Left colon (tissue), 2 donors: ENCODE results near the gene NTHL1. TPM values are rescaled to one million over a fixed set of nuclear protein-coding genes. Genes with fewer than 3 reads are reported as not detected.

ENCODE experiments used
- ATAC-seq: fragments of 200-7000 bp; cut with Tn5 transposase; one replicate; pipeline ENCODE4 v1.9.1; 2020; ENCODE audit warnings: mild to moderate bottlenecking, moderate library complexity
- DNase-seq, 2 donors: peaks; one replicate each; pipeline ENCODE4 v3.0.0-alpha.2; 2020
- intact Hi-C, 2 donors: fragments of 100-400 bp; cut with DNase I in 1 of 2; cut with micrococcal nuclease in 1 of 2; formaldehyde crosslinking; loops; one replicate each; pipeline versions ENCODE4 v1.11.2 to v1.14.0; 2022; cut with DNase I, micrococcal nuclease
- total RNA-seq, 2 donors: library from RNA; stranded (reverse); fragmentation: NEBNext Ultra II Directional; extraction: Animal tissue kit (Norgen Biotek cat#: 25700); gene quantifications; one replicate each; pipeline ENCODE4 v1.2.1, GENCODE V29; 2021
- donor health status: DM: no; HTN: no; CAD: no.
- donor health status: DM: yes; HTN: yes; CAD: no.

Gene NTHL1
- total RNA-seq, 2 donors from 2014 or later = 27.3 to 29.5 TPM

DNA sequence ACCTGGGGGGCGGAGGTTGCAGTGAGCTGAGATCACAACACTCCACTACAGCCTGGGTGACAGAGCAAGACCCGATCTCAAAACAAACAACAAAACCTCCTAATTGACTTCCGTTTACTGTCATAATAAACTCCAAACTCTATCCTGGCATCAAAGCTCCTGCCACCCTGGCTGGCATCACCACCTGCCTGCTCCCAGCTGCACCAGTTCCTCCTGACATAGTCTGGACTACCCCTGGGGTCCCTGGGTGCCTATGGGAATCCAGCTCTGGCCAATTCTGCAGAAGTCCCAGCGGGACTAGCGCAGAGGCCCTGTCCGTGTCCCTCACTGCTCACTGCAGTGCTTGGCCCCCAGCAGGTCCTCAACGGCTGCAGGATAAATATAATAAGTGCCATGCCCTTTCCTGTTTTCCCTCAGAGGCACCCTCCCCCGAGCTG is 723 bp downstream of the NTHL1 start:
- ATAC-seq = no peak
- intact Hi-C loops = no loop called here
- DNase-seq = no peak

DNA sequence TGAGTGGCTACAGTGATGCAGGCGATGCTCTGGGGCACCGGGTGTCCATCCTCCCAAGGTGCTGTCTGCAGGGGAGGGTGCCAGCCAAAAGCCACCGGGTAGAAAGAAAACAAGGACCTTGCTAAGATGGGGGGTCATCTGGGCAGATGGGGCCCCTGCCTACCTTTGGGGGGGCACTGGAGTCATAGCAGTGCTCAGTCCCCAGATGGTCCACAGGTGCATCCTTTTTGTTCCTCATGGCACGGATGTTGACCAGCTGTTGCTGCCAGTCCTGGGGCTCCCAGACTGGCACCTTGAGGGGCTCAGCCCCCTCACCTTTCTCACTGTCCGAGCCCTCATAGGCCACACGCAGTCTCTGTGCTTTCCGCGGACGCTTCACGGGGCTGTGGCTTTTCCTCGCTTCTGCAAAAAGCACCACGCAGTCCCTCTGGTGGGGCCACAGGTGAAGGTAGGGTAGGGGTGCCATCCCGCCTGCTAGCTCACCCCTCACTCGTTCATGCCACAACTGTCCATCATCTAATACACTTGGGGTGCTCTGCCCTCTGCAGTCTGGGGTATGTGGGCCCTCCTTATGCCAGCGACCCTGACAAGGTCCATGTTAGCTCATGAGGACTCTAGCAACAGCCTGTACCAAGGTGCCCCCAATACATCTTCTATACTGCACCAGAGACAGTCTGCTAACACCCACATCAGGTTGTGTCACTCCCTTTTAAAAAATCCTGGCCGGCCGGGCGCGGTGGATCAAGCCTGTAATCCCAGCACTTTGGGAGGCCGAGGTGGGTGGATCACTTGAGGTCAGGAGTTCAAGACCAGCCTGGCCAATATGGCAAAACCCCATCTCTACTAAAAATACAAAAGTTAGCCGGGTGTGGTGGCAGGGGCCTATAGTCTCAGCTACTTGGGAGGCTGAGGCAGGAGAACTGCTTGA is 1.4 kb downstream of the NTHL1 start:
- no peak for ATAC-seq
- intact Hi-C loops = no loop called here

DNA sequence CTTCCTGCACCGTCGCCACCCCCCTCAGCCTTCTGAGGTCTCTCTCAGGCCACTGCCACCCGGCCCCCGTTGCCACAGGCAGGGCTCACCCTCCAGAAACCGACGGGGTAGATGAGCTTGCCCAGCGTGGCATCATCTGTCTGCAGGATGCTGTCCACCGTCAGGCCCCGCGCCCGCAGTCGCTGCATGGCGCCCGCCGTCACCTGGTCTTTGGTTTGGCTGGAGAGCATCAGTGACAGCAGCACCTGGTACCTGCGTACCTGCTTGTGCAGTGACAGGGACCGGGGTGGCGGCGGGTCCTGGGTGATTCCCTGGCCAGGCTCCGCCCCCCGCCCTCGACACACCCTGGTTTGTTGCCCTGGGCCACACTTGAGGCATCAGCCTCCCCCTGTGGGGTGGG is 3.1 kb downstream of the NTHL1 start:
- intact Hi-C loops = no loop called here
- peak in 1 of 2 donors; percentile 31 for DNase-seq
- no peak for ATAC-seq

More for the DNA sequence above, 1.4 kb downstream of the NTHL1 start:
- no peak for DNase-seq

DNA sequence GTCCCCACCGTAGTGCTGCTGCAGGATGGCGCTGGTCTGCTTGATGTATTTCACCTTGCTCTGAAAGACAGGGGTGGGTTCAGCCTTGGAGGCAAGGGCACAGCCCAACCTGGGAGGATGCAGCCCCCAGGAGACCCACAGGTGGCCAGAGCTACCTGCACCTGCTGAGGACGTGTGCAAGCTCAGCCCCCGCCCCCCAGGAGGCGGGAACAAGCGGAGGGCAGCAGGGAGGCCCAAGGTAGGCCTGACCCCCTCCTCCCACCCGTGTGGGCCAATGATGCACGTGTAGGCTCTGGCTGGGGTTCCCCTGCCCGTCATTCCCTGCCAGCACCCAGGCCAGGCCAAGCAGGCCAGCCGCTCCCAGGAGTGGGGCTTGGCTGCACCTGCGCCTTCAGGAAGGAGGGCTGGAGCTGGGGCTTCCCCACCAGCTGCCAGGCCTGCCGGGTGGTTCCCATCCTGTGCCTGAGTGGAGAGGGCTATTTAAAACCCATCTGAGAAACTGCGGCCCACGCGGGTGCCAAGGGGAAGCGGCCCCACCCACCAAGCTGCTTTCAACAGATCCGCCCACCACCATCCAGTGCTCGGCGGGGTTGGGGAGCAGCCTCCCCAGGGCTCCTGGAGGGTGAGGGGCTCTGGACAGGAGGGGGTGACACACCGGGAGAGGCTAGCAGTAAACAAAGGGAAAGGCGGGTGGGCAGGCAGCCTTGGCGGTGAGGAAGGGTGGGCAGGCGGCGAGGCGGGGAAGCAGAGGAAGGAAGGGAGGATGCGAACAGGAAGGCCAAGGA is 3.8 kb downstream of the NTHL1 start:
- DNase-seq (peak; percentile 70 to 80), ATAC-seq (peak; percentile 35)
- intact Hi-C loops = no loop called here

DNA sequence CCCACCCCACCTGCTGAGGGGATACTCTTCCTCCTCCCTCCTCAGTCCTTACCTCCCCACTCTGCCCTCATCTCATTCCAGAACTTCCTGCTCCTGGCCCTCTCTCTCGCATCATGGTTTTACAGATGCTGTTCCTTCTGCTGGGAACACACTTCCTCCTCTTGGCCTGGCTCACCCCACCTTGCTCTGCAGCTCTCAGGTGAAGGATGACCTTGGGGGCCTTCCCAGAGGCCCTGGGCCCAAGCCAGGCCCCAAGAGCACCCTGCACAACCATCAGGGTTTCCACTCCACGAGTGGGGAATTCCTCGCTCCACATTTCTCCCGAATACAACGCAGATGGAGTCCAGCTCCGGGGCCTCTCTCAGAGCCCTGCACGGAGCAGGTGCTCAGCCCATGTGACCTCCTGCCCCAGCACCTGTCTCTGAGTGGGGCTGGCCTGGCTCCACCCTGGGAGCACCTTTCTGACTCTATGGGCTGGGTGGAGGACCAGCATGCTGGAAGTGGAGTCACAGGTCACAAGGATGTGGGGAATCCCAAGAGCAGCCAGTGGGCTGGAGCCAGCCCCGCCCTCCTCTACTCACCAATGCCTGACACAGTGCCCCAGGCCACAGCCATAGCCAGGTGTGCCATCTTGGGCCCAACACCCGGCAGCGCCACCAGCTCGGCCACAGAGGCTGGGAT is 4.5 kb downstream of the NTHL1 start:
- ATAC-seq (peak; percentile 44), DNase-seq (peak; percentile 65 to 87)
- intact Hi-C loops = no loop called here

DNA sequence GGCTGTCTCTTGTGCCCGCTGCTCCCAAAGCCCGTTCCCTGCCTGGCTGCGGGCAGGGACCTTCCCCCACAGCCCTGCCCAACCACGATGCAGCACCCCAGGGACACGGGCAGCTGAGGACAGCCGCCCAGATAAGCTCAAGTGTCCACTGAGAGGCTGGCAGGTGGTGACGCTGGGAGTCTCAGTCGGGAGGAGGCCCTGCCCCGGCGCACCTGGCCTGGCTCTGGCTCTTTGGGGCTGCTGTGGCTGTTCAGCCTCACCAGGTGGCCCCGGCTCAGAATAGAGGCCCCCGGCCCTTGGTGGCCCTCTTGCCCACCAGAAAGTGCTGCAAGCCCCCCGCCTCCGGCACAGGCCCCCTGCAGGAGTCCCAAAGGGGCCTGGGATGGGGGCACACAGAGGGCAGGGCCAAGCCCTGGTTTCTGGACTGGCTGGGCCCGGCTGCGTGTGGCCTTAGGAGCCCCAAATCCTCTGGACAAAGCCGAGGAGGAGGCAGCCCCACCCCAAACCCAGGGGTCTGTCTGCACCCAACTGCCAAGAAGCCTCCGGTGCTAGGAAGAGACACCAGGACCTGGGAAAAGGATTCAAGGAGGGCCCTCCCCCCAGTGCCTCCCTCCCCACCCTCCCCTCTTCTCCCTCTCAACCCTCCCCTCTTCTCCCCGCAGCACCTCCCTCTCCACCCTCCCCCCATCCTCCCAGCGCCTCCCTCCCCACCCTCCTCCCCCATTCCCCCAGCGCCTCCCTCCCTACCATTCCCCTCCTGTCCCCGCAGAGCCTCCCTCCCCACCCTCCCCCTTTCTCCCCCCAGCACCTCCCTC is 5.3 kb downstream of the NTHL1 start:
- peak; percentile 31 for ATAC-seq
- intact Hi-C loops = no loop called here
- DNase-seq = peak; percentile 51 to 68

DNA sequence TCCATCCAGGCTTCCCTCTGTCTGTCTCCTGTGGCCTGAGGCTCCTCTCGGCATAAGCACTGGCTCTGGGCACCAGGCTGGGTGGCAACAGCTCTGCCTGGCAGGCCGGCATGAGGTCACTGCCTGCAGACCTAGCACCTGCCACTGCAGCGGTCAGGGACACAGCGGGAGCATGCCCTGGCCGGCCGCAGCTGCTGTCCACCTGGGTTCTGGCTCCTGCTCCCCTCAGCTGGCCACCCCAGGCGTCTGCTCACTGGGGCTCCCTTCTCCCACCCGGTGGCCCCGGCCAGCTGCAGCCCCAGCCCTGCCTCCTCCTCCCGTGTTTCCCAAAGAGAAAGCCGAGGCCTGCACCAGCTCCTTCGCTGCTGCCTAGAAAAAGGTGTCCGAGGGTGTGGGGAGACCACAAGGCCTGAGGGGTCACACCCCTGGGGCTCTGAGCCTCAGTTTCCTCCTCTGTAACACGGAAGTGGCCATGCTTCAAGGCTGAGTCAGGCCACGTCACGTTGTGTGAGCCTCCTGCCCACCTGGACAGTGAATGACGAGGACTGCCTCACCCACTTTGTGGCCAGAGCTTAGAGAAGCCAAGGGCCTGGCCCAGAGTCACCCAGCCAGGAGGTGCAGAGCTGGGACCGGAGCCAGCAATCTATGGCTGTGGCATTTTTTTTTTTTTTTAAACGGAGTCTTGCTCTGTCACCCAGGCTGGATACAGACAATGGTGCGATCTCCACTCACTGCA is 6.7 kb downstream of the NTHL1 start:
- peak; percentile 84 for DNase-seq
- ATAC-seq = peak; percentile 54
- intact Hi-C loops = no loop called here

DNA sequence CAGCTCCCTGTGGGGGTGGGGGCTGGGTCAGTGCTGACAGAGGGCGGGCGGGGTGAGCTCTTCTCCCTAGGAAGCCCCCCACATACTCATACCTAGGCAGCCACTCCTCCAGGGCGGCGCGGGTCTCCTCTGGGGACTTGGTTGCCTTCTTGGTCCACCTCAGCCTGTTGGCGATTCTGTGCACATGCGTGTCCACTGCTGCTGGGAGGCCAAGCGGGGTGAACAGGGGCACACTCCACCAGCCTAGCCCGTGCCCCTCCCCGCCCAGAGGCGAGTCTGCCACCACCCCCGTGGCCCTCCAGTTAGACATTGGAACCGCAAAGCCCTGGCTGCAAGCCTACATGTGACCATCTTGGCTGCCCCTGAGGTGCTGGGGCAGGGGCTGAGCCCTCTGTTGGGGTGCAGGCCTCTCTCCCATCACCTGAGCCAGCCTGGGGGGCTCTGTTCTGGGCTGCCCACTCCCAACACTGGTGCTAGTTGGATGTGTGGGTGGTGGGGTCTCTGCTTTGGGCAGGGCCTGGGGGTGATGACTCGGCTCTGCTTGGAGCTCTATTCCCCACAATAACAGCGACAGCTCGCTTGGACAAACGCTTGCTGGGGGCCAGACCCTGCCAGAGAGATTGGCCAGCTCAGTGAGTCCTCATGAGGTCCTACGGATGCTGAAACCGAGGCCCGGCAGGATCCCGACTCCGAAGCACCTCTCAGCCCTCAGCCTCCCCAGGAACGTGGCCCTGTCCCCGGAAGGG is 7.4 kb downstream of the NTHL1 start:
- DNase-seq (peak in 1 of 2 donors; percentile 25), ATAC-seq (no peak)
- intact Hi-C loops = no loop called here

DNA sequence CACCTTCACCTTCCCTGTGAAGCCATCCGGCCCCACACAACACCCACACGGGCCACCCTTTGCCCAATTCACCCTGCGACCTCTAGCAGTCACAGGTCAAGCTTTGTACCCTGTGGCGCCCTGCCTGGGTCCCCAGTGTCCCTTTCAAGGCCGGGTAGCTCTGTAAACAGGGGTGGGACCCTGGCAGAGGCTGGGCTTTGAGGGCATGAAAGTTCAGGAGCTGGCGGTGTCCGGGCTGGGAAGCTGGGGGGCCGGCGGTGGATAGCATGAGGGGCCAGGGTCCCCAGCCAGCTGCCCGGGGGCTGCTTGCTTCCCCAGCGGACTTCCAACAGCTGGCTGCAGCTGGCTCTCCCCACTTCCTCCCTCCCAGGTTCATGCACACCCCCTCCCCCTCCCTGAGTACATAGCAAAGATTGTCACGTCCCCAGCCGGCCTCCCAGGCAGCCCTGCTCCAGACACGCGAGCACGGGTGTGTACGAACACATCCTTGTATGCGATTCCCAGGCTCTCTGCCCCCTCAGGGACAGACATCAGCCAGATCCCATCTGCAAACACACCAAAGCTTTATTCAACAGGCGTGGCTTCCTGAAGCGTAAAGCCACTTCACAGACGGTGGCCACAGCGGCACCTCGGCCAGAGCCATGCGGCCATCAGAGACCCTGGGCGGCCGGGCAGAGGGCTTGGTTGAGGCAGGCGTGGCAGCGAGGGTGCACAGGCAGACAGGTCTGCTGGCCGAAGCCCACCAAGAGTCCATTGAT is 8.2 kb downstream of the NTHL1 start:
- DNase-seq = peak; percentile 79 to 89
- ATAC-seq = peak; percentile 29
- intact Hi-C loops = no loop called here

DNA sequence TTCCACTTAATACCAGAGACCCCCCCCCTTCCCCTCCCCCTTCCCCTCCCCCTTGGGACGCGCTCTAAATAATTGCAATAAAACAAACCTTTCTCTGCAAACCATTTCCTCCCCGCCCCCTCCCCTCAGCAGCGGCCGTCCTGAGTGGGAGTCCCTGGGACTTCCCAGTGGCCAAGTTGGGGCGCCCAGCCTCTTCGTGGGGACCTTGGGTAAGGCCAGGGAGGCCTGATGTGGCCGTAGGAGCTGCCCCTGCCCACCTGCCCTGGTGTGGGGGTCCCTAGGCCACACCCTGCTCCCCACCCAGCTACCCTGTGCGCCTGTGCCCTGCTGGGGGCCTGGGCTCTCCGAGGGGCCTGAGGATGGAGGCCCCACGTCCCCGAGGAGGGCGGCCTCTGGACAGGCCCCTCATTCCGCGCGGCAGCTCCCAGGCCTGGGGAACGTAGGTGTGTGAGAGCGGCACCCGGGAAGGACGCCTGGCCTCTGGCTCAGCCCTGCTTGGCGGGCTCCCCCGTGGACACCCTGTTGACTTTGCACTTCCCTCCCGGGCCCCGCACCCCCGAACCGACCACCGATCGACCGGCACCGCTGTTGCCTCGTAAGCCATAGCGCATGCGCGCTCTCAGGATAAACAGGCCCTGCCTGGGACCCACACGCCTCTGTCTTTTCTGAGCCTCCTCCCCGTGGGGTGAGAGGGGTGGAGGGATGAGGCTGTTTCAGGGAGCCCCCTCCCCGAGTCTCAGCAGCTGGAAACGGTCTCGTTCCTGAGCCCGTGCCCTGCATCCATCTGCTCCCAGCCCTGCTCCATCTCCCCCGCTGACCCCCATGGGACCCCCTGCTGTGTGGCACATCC is 9.0 kb downstream of the NTHL1 start:
- peak in 1 of 2 donors; percentile 23 for DNase-seq
- intact Hi-C loops = no loop called here
- no peak for ATAC-seq

DNA sequence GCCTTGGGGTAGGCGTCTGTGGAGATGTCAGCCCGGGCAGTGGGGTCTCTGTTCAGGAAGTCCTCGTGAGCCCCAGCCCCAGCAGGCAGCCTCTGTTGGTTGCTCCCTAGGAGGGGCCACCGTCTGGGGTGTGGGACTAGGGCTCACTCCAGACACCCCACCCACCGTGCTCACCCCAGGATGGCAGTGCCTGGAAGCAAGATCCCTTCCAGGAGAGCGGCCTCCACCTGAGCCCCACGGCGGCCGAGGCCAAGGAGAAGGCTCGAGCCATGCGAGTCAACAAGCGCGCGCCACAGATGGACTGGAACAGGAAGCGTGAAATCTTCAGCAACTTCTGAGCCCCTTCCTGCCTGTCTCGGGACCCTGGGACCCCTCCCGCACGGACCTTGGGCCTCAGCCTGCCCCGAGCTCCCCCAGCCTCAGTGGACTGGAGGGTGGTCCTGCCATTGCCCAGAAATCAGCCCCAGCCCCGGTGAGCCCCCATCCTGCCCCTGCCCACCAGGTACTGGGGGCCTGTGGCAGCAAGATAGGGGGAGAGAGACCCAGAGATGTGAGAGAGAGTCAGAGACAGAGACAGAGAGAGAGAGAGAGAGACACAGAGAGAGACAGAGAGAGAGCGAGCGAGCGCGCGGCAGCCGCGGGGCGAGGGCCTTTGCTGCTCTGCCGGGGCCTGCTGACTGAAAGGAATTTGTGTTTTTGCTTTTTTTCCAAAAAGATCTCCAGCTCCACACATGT is 9.8 kb downstream of the NTHL1 start:
- intact Hi-C loops = no loop called here
- no peak for DNase-seq
- no peak for ATAC-seq

DNA sequence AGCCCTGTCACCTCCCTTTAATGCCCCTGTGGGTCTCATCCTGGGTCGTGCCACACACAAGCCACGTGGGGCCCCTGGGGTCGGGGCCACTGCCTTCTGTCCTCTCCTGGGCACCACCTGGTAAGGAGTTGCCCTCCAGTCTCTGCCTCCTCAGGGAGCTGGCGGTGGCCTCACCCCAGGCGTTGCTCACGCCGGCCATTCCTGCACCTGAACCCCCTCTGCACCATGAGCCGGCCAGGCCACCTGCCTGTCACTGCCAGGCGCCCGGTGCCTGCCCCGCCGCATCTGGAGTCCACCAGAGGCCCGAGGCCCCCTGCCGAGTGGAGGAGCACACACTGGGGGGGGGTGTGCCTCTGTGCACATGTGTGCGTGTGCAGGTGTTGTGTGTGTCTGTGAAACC is 10.5 kb downstream of the NTHL1 start:
- intact Hi-C loops = no loop called here
- ATAC-seq = no peak
- no peak for DNase-seq

DNA sequence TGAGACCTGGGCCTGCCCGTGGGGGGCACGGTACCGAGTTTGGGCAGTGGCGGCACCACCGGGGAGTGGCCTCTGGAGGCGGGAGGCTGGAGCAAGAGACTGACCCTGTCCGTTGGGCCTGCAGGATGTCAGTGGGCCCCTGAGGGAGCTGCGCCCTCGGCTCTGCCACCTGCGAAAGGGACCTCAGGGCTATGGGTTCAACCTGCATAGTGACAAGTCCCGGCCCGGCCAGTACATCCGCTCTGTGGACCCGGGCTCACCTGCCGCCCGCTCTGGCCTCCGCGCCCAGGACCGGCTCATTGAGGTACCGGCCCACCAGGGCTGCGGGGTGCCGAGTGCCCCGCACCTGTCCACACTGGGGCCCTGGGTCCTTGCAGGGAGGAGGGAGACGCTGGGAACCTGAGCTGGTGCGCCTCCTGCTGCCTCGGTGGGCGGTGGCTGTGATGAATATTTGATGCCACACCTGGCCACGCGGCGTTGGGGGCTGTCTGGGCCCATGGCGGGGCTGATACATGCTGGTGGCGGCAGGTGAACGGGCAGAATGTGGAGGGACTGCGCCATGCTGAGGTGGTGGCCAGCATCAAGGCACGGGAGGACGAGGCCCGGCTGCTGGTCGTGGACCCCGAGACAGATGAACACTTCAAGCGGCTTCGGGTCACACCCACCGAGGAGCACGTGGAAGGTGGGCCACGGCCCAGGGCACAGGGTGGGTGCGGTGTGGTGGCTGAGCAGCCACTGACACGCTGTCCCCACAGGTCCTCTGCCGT is 11.3 kb downstream of the NTHL1 start:
- intact Hi-C loops = no loop called here
- DNase-seq = no peak
- ATAC-seq = no peak
